ENCODE measurements around the gene VCAM1. TPM values are rescaled to one million over a fixed set of nuclear protein-coding genes. Genes with fewer than 3 reads are reported as not detected.

VCAM1 gene
- polyA plus RNA-seq, 1 donor from 2014 or later, result 3.2 TPM

GRCh38 chr1:100760511-100760910 is 41.0 kb downstream of the VCAM1 start:
- Histone ChIP-seq H3K79me2 (replicated peaks; ENCODE audit: insufficient read depth, low read length) (no peaks in the 10 kb centered on the region), H3K9ac (ENCODE audit: low read length) (no peak overlapping the region), H4K20me1 (ENCODE audit: insufficient read depth) (no peaks in the 10 kb centered on the region), H3K4me3 (ENCODE audit: low read length) (no peak overlapping the region), H3K4me2 (ENCODE audit: low read length) (no peak overlapping the region), H3K9me3 (ENCODE audit: low read length) (no peaks in the 10 kb centered on the region), H3K36me3 (ENCODE audit: insufficient read depth, low read length) (no peaks in the 10 kb centered on the region), H2AFZ (ENCODE audit: low read depth, low read length) (no peak overlapping the region), H3K27ac (ENCODE audit: low read length) (no peak overlapping the region), H3K27me3 (ENCODE audit: insufficient read depth, low read depth, low read length) (no peaks in the 10 kb centered on the region), H3K9me2 (ENCODE audit: insufficient read depth, low read length) (no peaks in the 10 kb centered on the region), H3F3A (ENCODE audit: insufficient read depth, low read length, poor library complexity, severe bottlenecking) (no peaks in the 10 kb centered on the region)
- TF ChIP-seq EP300 (conservative IDR thresholded peaks at IDR 0.05; ENCODE audit: poor library complexity, severe bottlenecking), result no peak
- no peak for TF ChIP-seq TAF1 (IDR thresholded peaks at IDR 0.05; ENCODE audit: low read depth)
- no peak for TF ChIP-seq REST (IDR thresholded peaks at IDR 0.05; ENCODE audit: borderline replicate concordance)
- no peak for TF ChIP-seq SMC3 (conservative IDR thresholded peaks at IDR 0.05; ENCODE audit: poor library complexity)
- TF ChIP-seq MXI1 (conservative IDR thresholded peaks at IDR 0.05; ENCODE audit: poor library complexity, severe bottlenecking), result no peak

GRCh38 chr1:100762461-100762860 is 42.9 kb downstream of the VCAM1 start:
- no peaks in the 10 kb centered on the region for H3K79me2 ChIP-seq (replicated peaks; ENCODE audit: insufficient read depth, low read length)
- H4K20me1 ChIP-seq (ENCODE audit: insufficient read depth), result no peaks in the 10 kb centered on the region
- no peaks in the 10 kb centered on the region for H3K9me2 ChIP-seq (ENCODE audit: insufficient read depth, low read length)
- no peaks in the 10 kb centered on the region for H3F3A ChIP-seq (ENCODE audit: insufficient read depth, low read length, poor library complexity, severe bottlenecking)
- no peak overlapping the region for H3K4me3 ChIP-seq (ENCODE audit: low read length)
- no peak overlapping the region for H3K4me2 ChIP-seq (ENCODE audit: low read length)
- H2AFZ ChIP-seq (ENCODE audit: low read depth, low read length), result no peak overlapping the region
- no peak overlapping the region for H3K27ac ChIP-seq (ENCODE audit: low read length)
- TF ChIP-seq SMC3 (conservative IDR thresholded peaks at IDR 0.05; ENCODE audit: poor library complexity) (no peak), EZH2 (IDR thresholded peaks at IDR 0.05; ENCODE audit: borderline replicate concordance, insufficient read depth, low read length, poor library complexity, severe bottlenecking) (no peak), RAD21 (conservative IDR thresholded peaks at IDR 0.05) (no peak), REST (IDR thresholded peaks at IDR 0.05; ENCODE audit: borderline replicate concordance) (no peak), POLR2AphosphoS5 (IDR thresholded peaks at IDR 0.05) (no peak), MXI1 (conservative IDR thresholded peaks at IDR 0.05; ENCODE audit: poor library complexity, severe bottlenecking) (no peak), TAF1 (IDR thresholded peaks at IDR 0.05; ENCODE audit: low read depth) (no peak), EP300 (conservative IDR thresholded peaks at IDR 0.05; ENCODE audit: poor library complexity, severe bottlenecking) (no peak)
- TF ChIP-seq, protein P1, sequence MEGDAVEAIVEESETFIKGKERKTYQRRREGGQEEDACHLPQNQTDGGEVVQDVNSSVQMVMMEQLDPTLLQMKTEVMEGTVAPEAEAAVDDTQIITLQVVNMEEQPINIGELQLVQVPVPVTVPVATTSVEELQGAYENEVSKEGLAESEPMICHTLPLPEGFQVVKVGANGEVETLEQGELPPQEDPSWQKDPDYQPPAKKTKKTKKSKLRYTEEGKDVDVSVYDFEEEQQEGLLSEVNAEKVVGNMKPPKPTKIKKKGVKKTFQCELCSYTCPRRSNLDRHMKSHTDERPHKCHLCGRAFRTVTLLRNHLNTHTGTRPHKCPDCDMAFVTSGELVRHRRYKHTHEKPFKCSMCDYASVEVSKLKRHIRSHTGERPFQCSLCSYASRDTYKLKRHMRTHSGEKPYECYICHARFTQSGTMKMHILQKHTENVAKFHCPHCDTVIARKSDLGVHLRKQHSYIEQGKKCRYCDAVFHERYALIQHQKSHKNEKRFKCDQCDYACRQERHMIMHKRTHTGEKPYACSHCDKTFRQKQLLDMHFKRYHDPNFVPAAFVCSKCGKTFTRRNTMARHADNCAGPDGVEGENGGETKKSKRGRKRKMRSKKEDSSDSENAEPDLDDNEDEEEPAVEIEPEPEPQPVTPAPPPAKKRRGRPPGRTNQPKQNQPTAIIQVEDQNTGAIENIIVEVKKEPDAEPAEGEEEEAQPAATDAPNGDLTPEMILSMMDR (IDR thresholded peaks at IDR 0.05; ENCODE audit: poor library complexity, severe bottlenecking), result no peak
- H3K9me3 ChIP-seq (ENCODE audit: low read length), result no peaks in the 10 kb centered on the region
- H3K27me3 ChIP-seq (ENCODE audit: insufficient read depth, low read depth, low read length), result no peaks in the 10 kb centered on the region
- no peak overlapping the region for H3K9ac ChIP-seq (ENCODE audit: low read length)
- H3K36me3 ChIP-seq (ENCODE audit: insufficient read depth, low read length), result no peaks in the 10 kb centered on the region

Data from neural cell (in vitro differentiated cells).